DMS 273 (cell line): ENCODE results near the gene COLQ.
"Not testable (repeated sequence)": the region's sequence is repeated elsewhere in the genome, so short reads cannot be mapped to it uniquely, and the experiment has no call there.

Source experiments
- DNase-seq: peaks from one replicate; lab custom pipeline; 2025; ENCODE audit not compliant: unreplicated experiment; lab: John Stamatoyannopoulos, UW

The COLQ gene

DNA sequence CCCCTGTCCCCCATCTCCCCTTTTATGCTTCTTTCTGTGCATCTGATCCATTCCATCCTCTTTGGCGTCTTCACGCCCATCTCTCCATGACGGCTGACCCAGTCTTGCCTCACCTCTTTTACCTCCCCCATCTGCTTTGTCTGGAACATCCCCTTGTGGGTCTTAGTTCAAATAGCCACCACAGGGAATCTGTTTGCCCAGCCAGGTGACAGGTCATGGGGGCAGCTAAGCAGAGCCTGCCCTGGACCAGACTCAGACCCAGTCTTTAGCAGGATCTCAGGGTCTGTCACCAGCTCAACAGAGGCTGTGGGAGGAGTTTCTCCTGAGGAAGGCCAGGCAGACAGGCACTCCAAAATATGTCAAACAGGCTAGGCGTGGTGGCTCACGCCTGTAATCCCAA, 28.1 kb downstream of the COLQ start:
- no peak for DNase-seq

GRCh38 chr3:15492847-15493360, 28.6 kb downstream of the COLQ start:
- DNase-seq, result no peak

DNA sequence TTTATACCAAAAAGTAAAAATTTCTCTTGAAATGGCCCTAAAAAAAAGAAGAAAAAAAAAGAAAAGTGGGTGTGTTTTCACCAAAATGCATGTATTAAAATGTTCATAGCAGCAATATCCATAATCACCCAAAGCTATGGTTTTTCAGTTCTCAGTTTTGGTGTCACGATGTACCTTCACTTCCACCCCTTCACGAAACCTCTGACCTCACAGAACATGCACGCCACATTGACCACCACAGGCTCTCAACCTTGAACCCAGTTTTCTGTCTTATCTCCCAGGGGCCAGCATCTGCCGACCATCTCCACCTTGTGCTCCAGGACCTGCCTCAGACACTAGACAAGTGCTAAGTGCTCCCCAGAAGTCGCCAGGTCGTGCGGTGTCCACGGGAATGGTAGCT, 30.4 kb downstream of the COLQ start:
- no peak for DNase-seq

- no peak for DNase-seq
Observed at GRCh38 chr3:15490158-15490557, 31.3 kb downstream of the COLQ start.

DNA sequence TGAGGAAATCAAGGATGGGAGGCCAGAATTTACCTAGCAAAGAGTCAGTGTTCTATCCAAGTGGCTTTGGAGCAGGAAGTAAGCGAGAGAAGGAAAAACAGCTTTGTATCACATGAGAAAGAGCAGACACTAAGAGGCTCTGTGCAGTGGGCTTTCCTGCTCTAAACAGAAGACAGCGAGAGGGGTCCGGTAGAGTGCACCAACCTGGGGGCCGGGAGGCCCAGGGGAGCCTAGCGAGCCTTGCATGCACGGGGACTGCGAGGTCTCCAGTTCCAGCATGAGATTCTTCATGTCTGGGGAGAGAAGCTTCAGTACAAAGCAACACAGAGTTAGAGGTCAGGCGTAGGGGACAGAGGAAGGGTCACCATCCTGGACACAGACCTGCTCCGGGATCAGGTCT, 33.5 kb downstream of the COLQ start:
- no peak for DNase-seq

GRCh38 chr3:15486979-15487378, 34.5 kb downstream of the COLQ start:
- DNase-seq, result no peak

DNA sequence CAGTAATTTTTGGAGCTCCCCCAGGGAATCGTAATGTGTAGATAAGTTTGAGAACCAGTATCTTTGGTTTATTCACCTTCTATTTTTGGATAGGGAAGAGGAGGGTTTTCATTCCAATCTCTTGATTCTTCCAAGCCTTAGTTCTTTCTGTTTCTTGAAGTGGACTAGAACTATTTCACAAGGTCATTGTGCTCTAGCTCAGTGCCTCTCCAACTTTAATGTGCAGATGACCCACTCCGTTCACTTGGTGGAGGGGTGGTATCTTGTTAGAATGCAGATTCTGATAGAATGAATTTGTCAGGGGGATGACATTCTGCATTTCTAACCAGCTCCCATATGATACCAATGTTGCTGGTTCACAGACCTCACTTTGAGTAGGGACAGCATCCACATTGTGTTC, 35.5 kb downstream of the COLQ start:
- DNase-seq, result no peak

DNA sequence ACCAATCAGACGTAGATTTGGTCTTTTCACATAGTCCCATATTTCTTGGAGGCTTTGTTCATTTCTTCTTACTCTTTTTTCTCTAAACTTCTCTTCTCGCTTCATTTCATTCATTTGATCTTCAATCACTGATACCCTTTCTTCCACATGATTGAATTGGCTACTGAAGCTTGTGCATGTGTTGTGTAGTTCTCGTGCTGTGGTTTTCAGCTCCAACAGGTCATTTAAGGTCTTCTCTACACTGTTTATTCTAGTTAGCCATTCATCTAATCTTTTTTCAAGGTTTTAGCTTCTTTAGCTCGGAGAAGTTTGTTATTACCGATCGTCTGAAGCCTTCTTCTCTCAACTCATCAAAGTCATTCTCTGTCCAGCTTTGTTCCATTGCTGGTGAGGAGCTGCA, 37.0 kb downstream of the COLQ start:
- not testable (repeated sequence) for DNase-seq

DNA sequence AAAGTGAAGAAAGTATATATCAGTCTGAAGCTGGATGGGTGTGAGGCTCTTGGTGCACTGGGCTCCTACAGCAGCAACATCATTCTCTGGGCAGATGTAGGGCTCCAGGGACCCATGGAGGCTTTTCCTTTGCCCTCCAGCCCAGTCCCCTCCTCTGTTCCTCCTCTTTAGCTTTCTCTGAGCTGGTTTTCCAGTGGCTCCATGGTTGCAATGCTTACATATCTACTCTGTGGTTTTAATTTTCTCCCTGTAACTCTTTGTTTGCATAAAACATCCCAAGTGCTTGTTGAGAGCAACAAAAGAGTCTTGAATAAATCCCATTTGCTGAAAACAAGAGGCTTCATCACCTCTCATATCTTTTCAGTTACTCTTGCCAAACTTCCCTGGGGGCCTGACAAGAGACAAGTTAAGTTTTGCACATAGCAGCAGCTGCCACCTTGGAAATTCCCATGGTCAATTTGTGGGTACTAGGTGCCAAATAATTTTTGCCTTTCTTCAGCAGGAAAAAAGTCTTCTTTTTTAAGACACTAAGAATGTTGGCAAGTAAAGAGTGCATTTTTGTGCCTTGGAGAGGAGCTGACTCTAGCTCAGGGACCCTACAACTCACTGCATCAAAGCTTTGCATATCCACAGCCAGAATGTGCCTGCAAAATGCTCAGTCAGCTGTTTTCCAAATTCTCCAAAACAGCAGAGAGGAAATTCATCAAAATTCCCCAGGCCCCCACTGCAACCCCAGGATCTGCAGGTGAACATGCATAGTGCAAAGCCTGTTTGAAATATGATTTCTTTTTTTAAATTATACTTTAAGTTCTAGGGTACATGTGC, 41.9 kb downstream of the COLQ start:
- no peak for DNase-seq

DNA sequence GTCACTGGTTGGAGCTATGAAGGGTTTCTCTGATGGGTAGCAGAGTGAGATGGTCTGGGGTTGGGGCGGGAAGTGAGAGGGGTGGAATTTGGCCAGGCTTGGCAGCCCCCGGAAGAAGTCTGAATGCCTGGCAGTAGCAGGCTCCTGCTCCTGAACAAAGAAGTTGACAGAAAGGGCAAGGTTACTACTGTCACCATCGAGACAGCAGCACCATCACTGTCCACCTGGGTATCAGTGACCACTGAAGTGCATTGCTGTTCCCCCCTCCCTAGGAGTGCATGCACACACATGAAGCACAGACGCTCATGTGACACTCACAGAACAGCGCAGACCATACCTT, 42.9 kb downstream of the COLQ start:
- no peak for DNase-seq

GRCh38 chr3:15477951-15478639, 43.4 kb downstream of the COLQ start:
- peak; percentile 62 for DNase-seq

GRCh38 chr3:15476378-15476777, 45.1 kb downstream of the COLQ start:
- DNase-seq, result peak; percentile 91

GRCh38 chr3:15475161-15475560, 46.3 kb downstream of the COLQ start:
- no peak for DNase-seq

DNA sequence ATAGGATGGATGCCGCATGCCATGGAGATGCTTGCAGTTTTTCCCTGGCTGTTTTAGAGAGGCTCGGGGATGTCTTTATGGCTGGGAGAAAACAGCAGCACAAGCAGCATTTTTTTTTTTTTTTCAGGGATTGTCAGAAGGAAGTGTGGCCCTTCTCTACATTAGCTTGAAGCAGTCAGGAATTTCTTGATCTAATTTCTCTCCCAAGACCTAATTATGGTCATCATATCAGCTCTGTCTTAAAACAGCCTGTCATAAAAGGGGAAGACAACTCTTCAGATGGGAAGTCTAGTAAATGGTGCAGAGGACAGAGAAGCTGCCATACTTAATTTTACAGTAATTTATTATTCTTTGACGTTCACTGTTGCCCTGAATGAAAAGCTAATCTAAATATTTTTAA, 49.6 kb downstream of the COLQ start:
- no peak for DNase-seq

DNA sequence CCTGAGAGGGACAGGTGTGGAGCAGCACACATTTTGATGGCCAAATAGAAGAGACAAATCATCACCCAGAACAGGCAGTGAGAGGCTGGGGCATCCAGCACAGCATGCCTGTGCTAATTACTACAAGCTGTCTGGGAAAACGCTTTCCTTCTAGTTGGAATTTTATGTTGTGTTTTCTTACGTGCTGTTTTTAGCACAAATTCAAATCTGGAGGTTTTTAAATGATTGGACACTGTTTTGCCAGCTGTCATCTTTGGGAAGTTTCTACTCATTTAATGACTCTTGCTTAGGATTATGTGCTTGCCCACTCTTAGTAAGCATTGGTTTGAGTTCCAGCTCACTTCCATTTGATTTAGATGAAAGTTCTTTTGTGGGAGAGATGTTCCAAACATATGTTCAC, 50.7 kb downstream of the COLQ start:
- no peak for DNase-seq

DNA sequence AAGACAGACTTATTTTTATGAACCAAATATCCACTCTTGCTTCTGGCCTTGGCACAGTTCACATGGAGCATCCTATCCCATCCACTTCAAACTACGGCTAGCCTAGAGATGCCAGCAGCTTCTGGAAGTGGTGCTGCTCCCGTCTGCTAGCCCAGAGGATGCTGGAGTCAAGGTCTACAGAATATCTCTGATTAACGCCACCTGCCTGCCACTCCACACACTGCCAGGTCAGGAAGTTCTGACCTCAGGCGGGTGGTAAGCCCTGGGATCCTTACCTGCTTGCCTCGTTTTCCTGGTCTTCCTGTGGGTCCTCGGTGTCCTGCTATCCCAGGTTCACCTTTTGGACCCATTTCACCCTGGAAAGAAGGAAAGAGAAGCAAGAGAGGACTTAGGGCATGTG, 51.2 kb downstream of the COLQ start:
- DNase-seq, result no peak

- peak; percentile 60 for DNase-seq
Observed at GRCh38 chr3:15467227-15468181, 54.0 kb downstream of the COLQ start.

DNA sequence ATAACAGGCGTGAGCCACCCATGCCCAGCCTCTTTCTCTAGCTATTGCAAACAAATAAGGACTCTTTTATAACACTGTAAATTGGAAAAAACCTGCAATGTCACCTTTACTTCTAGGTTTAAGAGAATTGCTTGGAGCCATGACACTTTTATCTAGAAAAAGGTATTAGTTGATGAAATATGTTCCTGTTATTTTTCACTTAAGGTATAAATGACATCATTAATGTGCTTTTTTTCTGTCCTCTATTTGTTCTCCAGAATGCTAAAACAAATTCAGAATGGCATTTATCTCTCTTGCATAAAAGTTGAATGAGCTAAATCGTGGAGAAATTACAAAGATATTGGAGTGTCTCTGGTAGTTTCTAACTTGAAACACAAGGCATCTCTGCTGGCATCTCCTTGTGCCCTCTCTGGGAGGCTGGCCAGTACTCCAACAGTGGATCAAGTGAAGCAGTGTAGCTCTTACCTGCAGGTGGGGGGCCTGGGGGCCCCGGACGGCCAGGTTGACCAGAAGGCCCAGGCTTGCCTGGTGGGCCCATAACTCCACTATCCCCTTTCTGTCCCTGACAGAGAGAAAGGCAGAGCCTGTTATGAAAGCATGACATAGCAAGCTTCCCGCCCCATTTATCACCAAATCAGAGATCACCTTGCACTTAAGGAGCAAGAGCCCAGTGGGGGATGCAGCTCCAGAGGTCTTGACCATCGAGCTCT, 55.5 kb downstream of the COLQ start:
- no peak for DNase-seq

DNA sequence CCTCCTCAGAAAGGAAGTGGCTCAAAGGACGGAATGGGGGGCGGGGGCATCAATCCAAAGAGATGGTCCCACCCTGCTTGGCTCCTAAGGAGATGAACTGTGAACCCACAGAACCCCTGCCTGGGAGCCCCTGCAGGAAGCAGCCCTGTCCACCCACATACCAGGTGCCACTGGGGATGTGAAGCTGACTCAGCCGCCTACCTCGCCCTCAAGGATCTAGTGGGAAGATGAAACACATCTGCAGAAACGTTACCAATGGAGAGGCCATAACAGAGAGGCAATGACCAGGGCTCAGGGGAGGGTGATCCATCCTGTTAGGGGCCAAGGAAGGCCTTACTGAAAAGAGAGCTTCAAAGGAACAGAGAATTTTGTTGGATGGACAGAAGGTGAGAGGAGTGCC, 59.1 kb downstream of the COLQ start:
- DNase-seq, result no peak

DNA sequence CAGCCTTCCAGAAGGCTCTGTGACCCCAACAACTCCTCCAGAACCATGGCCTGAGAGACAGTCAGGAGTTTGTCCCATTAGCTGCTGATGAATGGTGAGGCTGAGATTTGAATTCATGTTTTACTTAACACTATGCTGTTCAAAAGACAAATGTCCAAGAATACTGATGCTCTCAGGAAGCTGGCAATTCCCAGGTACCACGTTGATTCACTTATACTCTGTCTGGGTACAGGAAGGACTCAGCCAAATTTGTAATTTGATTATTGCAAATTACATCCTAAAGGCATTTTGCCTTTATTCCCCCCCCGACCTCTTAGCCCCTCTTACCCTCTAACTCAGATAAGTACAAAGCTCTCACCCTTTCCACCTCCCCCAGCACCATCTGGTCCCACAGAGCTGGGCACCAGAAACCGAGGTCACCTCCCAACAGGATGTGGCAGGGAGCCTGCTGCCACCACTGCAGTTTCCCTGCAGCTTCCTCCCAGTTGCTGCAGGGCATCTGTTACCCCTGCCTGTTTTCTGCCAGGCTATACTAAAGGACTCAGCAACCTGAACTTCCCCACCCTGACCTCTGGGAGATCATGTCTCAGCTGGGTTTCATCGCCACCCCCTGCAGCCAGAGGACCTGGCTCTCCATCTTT, 60.5 kb downstream of the COLQ start:
- peak; percentile 90 for DNase-seq
